ENCODE data around the gene PACRG. TPM values are rescaled to one million over a fixed set of nuclear protein-coding genes. Genes with fewer than 3 reads are reported as not detected.

Gene PACRG
- total RNA-seq, 1 experiment from 2014 or later, result 0.26 TPM

- no peaks in the 10 kb centered on the region for H3K4me1 ChIP-seq (ENCODE audit: insufficient read depth, low read length)
- no peaks in the 10 kb centered on the region for H3K4me1 Mint-ChIP-seq
- no peak overlapping the region for H2BK120ac ChIP-seq (ENCODE audit: low read depth, low read length, poor library complexity, severe bottlenecking)
- H3K27me3 ChIP-seq (ENCODE audit: insufficient read depth, low read length), result no peaks in the 10 kb centered on the region
- no CpG with 5 or more reads among the region's 1 CpG for WGBS (ENCODE audit: extremely low coverage, insufficient read length, low lambda C conversion rate)
- no peak for TF ChIP-seq CTCF (conservative IDR thresholded peaks at IDR 0.05)
- no peak overlapping the region for H3K9ac ChIP-seq (ENCODE audit: extremely low read depth, insufficient read length, low read length)
- no peak overlapping the region for H2BK5ac ChIP-seq (ENCODE audit: insufficient read length, low read length)
- no peak overlapping the region for H4K91ac ChIP-seq (ENCODE audit: insufficient read length, low read depth, low read length)
- DNase-seq, result no peak
- H3K4me3 Mint-ChIP-seq, result no peak overlapping the region
- no peak overlapping the region for H2BK12ac ChIP-seq (ENCODE audit: insufficient read length, low read depth, low read length)
- no peak overlapping the region for H3T11ph ChIP-seq (ENCODE audit: low read length)
- H2AFZ ChIP-seq (ENCODE audit: low read length), result no peak overlapping the region
- no peak overlapping the region for H4K5ac ChIP-seq (ENCODE audit: insufficient read length, low read depth, low read length)
- no peak overlapping the region for H3K56ac ChIP-seq (ENCODE audit: insufficient read length, low read depth, low read length)
- H3K36me3 Mint-ChIP-seq (ENCODE audit: insufficient read depth in 1 of 3, low read depth in 3 of 3), result no peaks in the 10 kb centered on the region; a peak in 1 of 7 replicates
- no peak overlapping the region for H3K27ac Mint-ChIP-seq
- H2BK15ac ChIP-seq (ENCODE audit: low read depth, low read length), result no peak overlapping the region
- H3K9me3 Mint-ChIP-seq, result peaks cover 0 to 3% of the 10 kb centered on the region in 2 experiments; a peak in 1 of 5 replicates
- H3K79me2 ChIP-seq (ENCODE audit: insufficient read depth, low read length), result no peaks in the 10 kb centered on the region
- no peak overlapping the region for H4K8ac ChIP-seq (replicated peaks; ENCODE audit: insufficient read length, low read depth, low read length)
- H4K20me1 ChIP-seq (ENCODE audit: control insufficient read depth, insufficient read depth, insufficient read length), result no peaks in the 10 kb centered on the region
- H3K23ac ChIP-seq (ENCODE audit: insufficient read length, low read depth, low read length), result no peak overlapping the region
- H3K4ac ChIP-seq (ENCODE audit: low read depth, low read length), result no peak overlapping the region
- no peak overlapping the region for H3K18ac ChIP-seq (ENCODE audit: insufficient read length, low read depth, low read length)
- no peak overlapping the region for H3K4me2 ChIP-seq (ENCODE audit: insufficient read depth, insufficient read length, low read length)
- no peaks in the 10 kb centered on the region for H3K27me3 Mint-ChIP-seq (ENCODE audit: low read depth)
- H3K14ac ChIP-seq (ENCODE audit: insufficient read depth, low read length), result no peak overlapping the region
- no peaks in the 10 kb centered on the region for H3K23me2 ChIP-seq (ENCODE audit: insufficient read length, low read depth, low read length, poor library complexity, severe bottlenecking)
- H3K79me1 ChIP-seq (ENCODE audit: insufficient read depth, low read depth, low read length, poor library complexity, severe bottlenecking), result no peaks in the 10 kb centered on the region
- no peaks in the 10 kb centered on the region for H3K9me3 ChIP-seq (ENCODE audit: control insufficient read depth, low read depth, low read length)
- no peak overlapping the region for H3K27ac ChIP-seq (ENCODE audit: insufficient read length, low read depth, low read length)
- no peak overlapping the region for H2BK20ac ChIP-seq (ENCODE audit: low read depth, low read length, poor library complexity, severe bottlenecking)
- no peak overlapping the region for H2AK5ac ChIP-seq (ENCODE audit: insufficient read length, low read length)
Observed at GRCh38 chr6:162963861-162964260, 236.1 kb downstream of the PACRG start.
